ENCODE data around the gene AAK1.
"Not testable (repeated sequence)": the region's sequence is repeated elsewhere in the genome, so short reads cannot be mapped to it uniquely, and the experiment has no call there.

- not testable (repeated sequence) for TF ChIP-seq POLR2A (IDR thresholded peaks at IDR 0.05); CTCF (IDR thresholded peaks at IDR 0.05); POLR2AphosphoS5 (IDR thresholded peaks at IDR 0.05); EP300 (IDR thresholded peaks at IDR 0.05; ENCODE audit: low read depth)
These were observed 19.0 kb upstream of the AAK1 start for GRCh38 chr2:69662547-69662946.
